Endodermal cell (in vitro differentiated cells): ENCODE measurements around the gene PPM1E. TPM values are rescaled to one million over a fixed set of nuclear protein-coding genes. Genes with fewer than 3 reads are reported as not detected.

Experiments
- DNase-seq: peaks from one replicate; pipeline ENCODE4 v3.0.0-alpha.2; 2017
- H3K27ac ChIP-seq: 2 replicates; pipeline ENCODE4 v1.5.1; 2013; ENCODE audit warnings: mild to moderate bottlenecking, low read depth, low read length, moderate library complexity
- H3K27me3 ChIP-seq: 2 replicates; pipeline ENCODE4 v1.6.1; 2013; ENCODE audit warnings: mild to moderate bottlenecking, low read length, moderate library complexity; ENCODE audit not compliant: insufficient read depth, control insufficient read depth, poor library complexity, severe bottlenecking
- H3K36me3 ChIP-seq: 2 replicates; pipeline ENCODE4 v1.7.0; 2013; ENCODE audit warnings: mild to moderate bottlenecking, low read length, moderate library complexity; ENCODE audit not compliant: control insufficient read depth, insufficient read depth
- H3K4me1 ChIP-seq: one replicate; pipeline ENCODE4 v1.7.0; 2013; ENCODE audit warnings: low read length; ENCODE audit not compliant: control insufficient read depth, insufficient read depth
- H3K4me3 ChIP-seq: 2 replicates; pipeline ENCODE4 v1.5.1; 2013; ENCODE audit warnings: mild to moderate bottlenecking, low read length, moderate library complexity
- H3K9ac ChIP-seq: 2 replicates; pipeline ENCODE4 v1.6.1; 2013; ENCODE audit warnings: mild to moderate bottlenecking, low read length, moderate library complexity; ENCODE audit not compliant: poor library complexity, severe bottlenecking; ENCODE audit errors: extremely low read depth
- H3K9me3 ChIP-seq: 2 replicates; pipeline ENCODE4 v1.6.1; 2013; ENCODE audit warnings: mild to moderate bottlenecking, low read length, moderate library complexity; ENCODE audit not compliant: control insufficient read depth
- H3K27ac Mint-ChIP-seq: 2 replicates; pipeline ENCODE4 v1.8.0; 2020; ENCODE audit warnings: mixed read lengths
- H3K27me3 Mint-ChIP-seq: 2 replicates; pipeline ENCODE4 v1.8.0; 2021; ENCODE audit warnings: mild to moderate bottlenecking, mixed read lengths; ENCODE audit not compliant: insufficient read depth
- H3K36me3 Mint-ChIP-seq: 2 replicates; pipeline ENCODE4 v1.8.0; 2020; ENCODE audit warnings: low read depth, mixed read lengths
- H3K4me1 Mint-ChIP-seq: 2 replicates; pipeline ENCODE4 v1.8.0; 2020; ENCODE audit warnings: mixed read lengths
- H3K4me3 Mint-ChIP-seq: 2 replicates; pipeline ENCODE4 v1.8.0; 2020; ENCODE audit warnings: mild to moderate bottlenecking, moderate library complexity, mixed read lengths
- H3K9me3 Mint-ChIP-seq: 2 replicates; pipeline ENCODE4 v1.8.0; 2020; ENCODE audit warnings: mild to moderate bottlenecking, mixed read lengths
- WGBS, 2 experiments: methylation state at CpG; one replicate each; pipeline versions ENCODE4 v1.1.5 to v1.1.7; 2013; ENCODE audit warnings: missing lambda C conversion rate in 2 of 2, mixed read lengths in 1 of 2; ENCODE audit not compliant: insufficient coverage in 1 of 2, insufficient read length in 1 of 2; 5-methylcytosine and 5-hydroxymethylcytosine counted together
- total RNA-seq, 2 donors: library from RNA; stranded (reverse); fragmentation: NEBNext Ultra II Directional in 1 of 2; extraction: Animal tissue kit (Norgen Biotek cat#: 25700) in 1 of 2; gene quantifications; 2 replicates in 1 of 2; 3 replicates in 1 of 2; pipeline ENCODE4 v1.2.1, GENCODE V29; 2021
- TF ChIP-seq, protein P1 (sequence below): fragments of 200-600 bp; sonication (generic); conservative IDR thresholded peaks from 2 replicates; pipeline ENCODE4 v1.5.0; 2021; ENCODE audit warnings: antibody characterized with exemption, mild to moderate bottlenecking

The PPM1E gene
- total RNA-seq, 2 donors from 2014 or later: 1.4 to 2.2 TPM

DNA sequence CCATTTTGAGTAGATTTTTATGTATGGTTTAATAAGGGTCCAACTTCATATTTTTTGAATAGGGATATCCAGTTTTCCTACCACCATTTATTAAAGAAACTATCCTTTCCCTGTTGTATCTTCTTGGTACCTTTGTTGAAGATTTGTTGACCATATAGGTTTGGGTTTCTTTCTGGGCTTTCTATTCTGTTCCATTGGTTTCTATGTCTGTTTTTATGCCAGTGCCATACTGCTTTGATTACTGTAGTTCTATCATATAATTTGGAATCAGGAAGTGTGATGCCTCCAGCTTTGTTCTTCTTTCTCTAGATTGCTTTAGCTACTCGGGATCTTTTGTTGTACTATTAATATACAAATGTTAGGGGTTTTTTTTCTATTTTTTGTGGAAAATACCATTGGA, 46.5 kb downstream of the PPM1E start:
- Histone ChIP-seq H3K27me3 (no peaks in the 10 kb centered on the region), H3K9ac (no peak overlapping the region), H3K4me1 (no peaks in the 10 kb centered on the region), H3K4me3 (no peak overlapping the region), H3K27ac (no peak overlapping the region), H3K36me3 (no peaks in the 10 kb centered on the region), H3K9me3 (peaks cover 4% of the 10 kb centered on the region)
- no peak overlapping the region for H3K27ac Mint-ChIP-seq
- no peak for DNase-seq
- no peak overlapping the region for H3K4me3 Mint-ChIP-seq
- no peaks in the 10 kb centered on the region for H3K27me3 Mint-ChIP-seq
- 100% methylated on average over 1 of the region's 1 CpG; no CpG with 5 or more reads in 1 of the 2 experiments for WGBS, 2 experiments
- no peaks in the 10 kb centered on the region for H3K36me3 Mint-ChIP-seq
- TF ChIP-seq, protein P1, sequence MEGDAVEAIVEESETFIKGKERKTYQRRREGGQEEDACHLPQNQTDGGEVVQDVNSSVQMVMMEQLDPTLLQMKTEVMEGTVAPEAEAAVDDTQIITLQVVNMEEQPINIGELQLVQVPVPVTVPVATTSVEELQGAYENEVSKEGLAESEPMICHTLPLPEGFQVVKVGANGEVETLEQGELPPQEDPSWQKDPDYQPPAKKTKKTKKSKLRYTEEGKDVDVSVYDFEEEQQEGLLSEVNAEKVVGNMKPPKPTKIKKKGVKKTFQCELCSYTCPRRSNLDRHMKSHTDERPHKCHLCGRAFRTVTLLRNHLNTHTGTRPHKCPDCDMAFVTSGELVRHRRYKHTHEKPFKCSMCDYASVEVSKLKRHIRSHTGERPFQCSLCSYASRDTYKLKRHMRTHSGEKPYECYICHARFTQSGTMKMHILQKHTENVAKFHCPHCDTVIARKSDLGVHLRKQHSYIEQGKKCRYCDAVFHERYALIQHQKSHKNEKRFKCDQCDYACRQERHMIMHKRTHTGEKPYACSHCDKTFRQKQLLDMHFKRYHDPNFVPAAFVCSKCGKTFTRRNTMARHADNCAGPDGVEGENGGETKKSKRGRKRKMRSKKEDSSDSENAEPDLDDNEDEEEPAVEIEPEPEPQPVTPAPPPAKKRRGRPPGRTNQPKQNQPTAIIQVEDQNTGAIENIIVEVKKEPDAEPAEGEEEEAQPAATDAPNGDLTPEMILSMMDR: no peak
- H3K4me1 Mint-ChIP-seq: no peaks in the 10 kb centered on the region
- H3K9me3 Mint-ChIP-seq: peaks cover 6% of the 10 kb centered on the region

DNA sequence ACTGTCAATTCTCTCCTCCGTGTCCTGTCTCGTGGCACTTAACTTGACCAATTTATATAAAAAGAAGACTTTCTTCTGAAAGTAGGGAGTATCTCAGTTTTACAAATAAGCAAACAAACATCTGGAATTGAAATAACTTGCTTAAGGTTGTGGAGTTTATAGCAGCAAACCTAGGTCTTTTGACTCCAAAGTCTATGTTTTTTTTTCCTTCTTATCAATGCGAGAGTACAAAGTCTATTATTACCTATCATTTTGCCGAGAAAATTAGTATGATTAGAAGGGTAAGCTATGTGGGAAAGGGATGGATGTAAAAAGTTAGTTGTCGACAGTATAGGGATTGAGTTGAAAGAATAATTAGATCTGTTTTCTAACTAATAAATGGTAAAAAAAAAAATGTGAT, 50.4 kb downstream of the PPM1E start:
- Mint-ChIP-seq H3K4me3 (no peak overlapping the region), H3K4me1 (no peaks in the 10 kb centered on the region), H3K27me3 (no peaks in the 10 kb centered on the region), H3K36me3 (no peaks in the 10 kb centered on the region), H3K27ac (no peak overlapping the region), H3K9me3 (peaks cover 6% of the 10 kb centered on the region)
- TF ChIP-seq, protein P1: no peak
- no peak for DNase-seq
- H3K4me3 ChIP-seq: no peak overlapping the region
- 93 to 96% methylated on average over 2 to 5 of the region's 5 CpGs for WGBS, 2 experiments
- no peak overlapping the region for H3K27ac ChIP-seq
- H3K9me3 ChIP-seq: peaks cover 4% of the 10 kb centered on the region
- no peaks in the 10 kb centered on the region for H3K36me3 ChIP-seq
- no peak overlapping the region for H3K9ac ChIP-seq
- H3K27me3 ChIP-seq: no peaks in the 10 kb centered on the region
- no peaks in the 10 kb centered on the region for H3K4me1 ChIP-seq

DNA sequence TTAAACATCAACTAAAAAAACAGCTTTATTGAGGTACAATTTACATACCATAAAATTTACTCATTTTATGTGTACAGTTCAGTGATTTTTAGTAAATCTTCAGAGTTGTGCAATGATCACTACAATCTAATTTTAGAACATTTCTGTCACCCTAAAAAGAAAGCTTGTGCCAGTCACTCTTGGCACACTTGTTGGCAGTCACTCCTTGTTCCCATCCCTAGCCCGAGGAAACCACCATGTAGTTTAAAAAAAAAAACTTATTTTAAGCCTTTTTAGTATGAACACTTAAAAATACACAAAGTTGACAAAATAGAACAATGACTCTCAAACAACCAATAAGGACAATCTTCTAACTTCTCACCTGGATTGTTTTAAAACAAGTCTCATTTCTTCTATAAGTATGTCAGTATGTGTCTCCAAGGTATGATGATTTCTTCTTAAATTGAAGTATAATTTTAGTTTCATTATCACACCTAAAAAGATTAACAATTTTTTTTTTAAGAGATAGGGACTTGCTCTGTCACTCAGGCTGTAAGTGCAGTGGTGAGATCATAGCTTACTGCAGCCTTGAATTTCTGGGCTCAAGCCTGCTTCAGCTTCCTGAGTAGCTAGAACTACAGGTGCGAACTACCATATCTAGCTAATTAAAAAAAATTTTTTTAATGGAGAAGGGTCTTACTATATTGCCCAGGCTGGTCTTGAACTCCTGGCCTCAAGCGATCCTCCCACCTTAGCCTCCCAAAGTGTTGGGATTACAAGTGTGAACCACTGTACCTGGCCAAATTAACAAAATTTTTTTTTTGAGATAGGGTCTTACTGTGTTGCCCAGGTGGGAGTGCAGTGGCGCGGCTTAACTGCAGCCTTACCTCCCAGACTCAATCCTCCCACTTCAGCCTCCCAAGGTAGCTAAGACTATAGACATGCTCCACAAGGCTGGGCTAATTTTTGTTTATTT, 53.2 kb downstream of the PPM1E start:
- TF ChIP-seq, protein P1: no peak
- Mint-ChIP-seq H3K4me3 (no peak overlapping the region), H3K4me1 (no peaks in the 10 kb centered on the region), H3K27me3 (no peaks in the 10 kb centered on the region), H3K9me3 (no peaks in the 10 kb centered on the region), H3K36me3 (no peaks in the 10 kb centered on the region), H3K27ac (no peak overlapping the region)
- Histone ChIP-seq H3K9me3 (no peaks in the 10 kb centered on the region), H3K4me3 (no peak overlapping the region), H3K36me3 (no peaks in the 10 kb centered on the region), H3K27ac (no peak overlapping the region), H3K4me1 (no peaks in the 10 kb centered on the region), H3K27me3 (no peaks in the 10 kb centered on the region), H3K9ac (no peak overlapping the region)
- WGBS, 2 experiments: 90 to 96% methylated on average over 2 to 5 of the region's 5 CpGs
- no peak for DNase-seq
